Measurements from ENCODE around the gene PRDM2.

DNA sequence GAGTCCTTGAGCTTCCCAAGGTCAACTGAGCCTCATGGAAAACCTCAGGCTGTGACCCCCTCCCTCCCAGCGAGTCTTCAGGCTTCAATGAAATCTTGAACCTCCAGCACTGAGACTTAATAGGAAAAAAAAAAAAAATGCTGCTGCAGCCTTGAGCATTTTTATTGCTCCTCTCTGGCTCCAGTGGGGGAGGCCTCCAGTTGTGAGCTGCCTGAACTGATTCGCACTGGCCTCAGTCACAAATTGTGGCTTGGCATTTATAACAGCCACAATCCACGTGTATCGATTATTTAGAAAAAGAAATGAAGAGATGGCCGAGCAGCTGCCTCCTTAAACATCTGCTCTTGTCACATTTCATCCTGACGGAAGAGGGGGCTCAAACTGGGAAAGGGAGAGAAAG, 173.0 kb downstream of the PRDM2 start:
- no peak for TF ChIP-seq EZH2phosphoT487 (IDR thresholded peaks at IDR 0.05; ENCODE audit: insufficient read depth, low read depth)
- TF ChIP-seq EZH2 (IDR thresholded peaks at IDR 0.05; ENCODE audit: insufficient read depth, poor library complexity, severe bottlenecking) = no peak
